Superior temporal gyrus (tissue), 1 donor: Measurements from ENCODE around the gene HORMAD1.
"Not testable (repeated sequence)": the region's sequence is repeated elsewhere in the genome, so short reads cannot be mapped to it uniquely, and the experiment has no call there.

Source experiments
- DNase-seq: peaks from one replicate; pipeline ENCODE4 v3.0.0-alpha.2; 2016; ENCODE audit errors: extremely low spot score

The HORMAD1 gene

DNA sequence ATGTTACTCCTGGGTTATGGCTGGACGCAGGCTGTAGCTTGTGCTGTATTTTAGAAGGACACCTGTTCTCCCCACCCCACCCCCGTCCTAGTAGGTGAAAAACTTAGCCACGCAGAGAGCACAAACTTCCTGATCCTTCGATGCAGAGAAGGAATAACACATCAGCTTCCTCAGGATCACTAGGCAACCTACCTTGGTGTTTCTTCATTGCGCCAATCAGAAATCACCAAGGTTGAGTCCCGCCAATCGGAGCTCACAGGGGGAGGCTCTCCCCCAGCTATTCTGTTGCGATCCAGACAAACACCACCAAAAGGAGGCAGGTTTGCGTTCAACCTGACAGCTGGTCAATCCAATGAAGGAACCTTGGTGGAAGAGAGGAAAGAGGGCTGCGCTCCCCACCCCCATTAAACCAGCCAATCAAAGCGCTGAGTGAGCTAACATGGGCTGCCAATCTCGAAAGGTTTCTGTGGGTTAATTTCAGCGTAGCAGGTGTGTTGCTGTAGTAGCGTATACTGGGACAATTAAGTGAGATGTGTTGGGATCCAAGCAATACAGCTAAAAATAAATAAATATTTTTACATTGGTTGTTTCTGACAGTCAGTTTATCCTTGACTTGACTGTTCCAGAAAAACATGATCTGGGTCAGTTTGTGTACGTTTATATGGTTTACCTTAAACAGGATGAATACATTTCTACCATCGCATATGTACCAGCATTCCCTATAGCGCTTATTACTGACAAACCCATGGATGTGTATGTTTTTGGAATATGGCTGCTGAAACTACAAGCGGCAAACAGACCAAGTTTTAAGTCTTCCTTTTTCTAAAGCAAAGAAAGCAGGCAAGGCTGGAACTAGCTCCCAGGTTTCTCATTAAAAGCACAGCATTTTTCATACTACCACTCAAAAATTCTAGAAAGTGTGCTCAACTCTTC, 23.4 kb downstream of the HORMAD1 start, which contains the start of gene GOLPH3L:
Gene GOLPH3L (minus strand): TSS at position 160 of the 933 bp plus-strand sequence. CDS start 2,316 bp downstream, outside the sequence.
- DNase-seq: peak; percentile 97

DNA sequence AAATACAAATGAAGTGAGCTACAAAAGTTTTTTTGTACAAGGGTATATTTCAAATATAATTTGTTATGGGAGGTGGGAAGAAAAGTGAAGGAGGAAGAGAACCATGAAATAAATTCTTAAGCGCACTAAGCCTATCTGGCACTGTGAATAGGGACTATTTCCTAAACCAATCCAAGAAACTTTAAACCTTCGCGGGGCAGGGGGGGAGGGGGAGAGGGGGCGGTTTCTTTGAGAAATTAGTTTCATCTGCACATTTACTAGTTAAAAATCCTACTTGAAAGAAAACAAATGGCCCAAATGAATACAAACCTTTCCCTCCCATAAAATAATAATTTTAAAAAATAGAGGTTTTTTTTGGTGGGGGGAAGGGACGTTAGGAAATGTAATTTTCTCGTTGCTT, 24.1 kb downstream of the HORMAD1 start:
- DNase-seq: no peak

DNA sequence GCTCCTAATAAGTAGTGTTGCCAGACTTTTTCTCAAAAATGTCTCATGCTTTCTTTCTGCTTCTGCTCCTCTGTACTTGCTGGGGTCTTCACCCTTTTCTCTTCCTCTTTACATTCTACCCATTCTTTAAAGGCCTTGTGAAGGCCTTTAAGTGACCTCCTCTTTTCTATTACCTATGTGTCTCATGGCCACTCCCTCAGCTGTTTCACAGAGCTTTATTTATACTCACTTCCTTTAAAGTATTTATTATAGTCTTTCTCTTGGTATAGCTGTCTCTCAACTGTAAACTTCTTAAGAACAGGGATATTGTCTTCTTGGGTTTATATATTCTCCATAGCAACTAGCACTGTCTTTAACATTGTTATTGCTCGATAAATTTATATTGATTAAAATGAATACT, 24.5 kb downstream of the HORMAD1 start:
- no peak for DNase-seq

DNA sequence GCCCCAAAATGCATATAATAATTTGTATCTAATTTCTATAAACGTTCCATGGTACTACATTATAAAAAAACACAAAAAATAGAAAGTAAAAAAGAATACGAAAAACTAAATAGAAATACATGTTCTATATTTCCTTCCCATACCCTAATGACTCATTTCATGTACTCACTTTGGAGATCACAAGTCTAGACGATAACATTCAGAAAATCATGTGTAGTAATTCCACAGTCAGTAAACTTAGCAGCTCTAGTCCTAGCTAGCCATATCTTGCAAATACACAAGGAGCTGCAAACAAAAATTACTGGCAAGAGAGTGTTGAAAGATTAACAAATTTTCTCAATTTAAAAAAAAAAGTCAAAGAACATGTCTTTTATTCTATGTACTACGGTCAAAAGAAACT, 25.1 kb downstream of the HORMAD1 start:
- DNase-seq: no peak

DNA sequence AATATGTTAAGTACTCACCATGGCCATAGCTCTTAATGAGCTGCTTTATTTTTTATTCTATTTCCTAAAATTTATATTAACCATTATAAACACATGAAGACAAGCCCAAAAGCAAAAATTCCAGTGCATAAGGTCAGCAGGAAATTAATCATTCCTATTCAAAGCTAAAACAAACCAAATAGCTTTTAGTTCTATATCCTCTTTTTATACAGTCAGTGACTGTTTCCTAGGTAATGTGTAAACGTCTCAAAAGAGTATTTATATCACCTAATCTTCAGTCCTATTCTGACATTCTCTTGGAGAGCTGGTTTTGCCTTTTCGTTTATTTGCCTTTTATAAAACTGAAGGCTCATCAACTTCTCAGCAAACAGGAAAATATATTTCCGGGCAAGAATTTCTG, 28.0 kb downstream of the HORMAD1 start:
- DNase-seq: no peak

DNA sequence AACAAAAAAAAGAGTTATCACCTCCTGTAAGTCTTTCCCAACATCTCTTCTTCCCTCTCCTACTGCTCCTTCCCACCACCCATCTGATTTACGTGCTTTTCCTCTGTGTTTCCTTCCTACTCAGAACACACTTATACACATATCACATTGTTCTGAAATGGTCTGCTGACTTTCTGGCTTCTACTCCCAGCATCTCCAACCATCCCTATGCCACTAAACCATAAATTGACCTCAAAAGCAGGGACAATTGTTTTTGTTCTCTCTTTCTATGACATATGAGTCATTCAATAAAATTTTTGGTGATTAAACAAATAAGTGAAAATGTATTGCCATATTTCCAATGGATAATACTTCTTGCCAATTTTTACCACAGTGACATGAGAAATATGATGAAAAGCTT, 31.9 kb downstream of the HORMAD1 start:
- DNase-seq: no peak

DNA sequence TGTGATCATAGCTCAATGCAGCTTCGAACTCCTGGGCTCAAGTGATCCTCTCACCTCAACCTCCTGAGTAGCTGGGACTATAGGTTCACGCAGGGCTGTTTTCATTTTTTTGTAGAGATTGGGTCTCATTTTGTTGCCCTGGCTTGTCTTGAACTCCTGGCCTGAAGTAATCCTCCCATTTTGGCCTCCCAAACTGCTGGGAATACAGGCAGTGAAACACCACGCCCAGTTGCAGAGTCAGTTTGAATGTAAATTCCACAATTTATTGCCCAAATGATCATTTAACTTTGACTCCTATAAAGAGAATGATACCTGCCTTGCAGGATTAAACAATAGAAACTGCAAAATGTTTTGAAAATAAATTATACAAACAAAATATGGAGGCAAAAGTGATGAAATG, 34.4 kb downstream of the HORMAD1 start:
- DNase-seq: no peak

DNA sequence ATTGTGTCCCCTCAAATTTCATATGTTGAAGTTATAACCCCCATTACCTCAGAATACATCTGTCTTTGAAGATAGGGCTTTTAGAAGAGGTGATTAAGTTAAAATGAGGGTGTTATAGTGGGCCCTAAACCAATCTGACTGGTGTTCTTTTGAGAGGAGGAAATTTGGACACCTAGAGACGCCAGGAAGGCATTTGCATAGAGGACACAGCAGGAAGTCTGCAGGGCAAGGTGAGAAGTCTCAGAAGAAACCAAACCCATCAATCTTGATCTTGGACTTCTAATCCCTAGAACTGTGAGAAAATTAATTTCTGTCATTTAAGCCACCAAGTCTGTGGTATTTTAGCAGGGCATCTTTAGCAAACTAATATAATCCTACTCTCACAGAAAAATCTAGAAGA, 36.8 kb downstream of the HORMAD1 start:
- DNase-seq: no peak

DNA sequence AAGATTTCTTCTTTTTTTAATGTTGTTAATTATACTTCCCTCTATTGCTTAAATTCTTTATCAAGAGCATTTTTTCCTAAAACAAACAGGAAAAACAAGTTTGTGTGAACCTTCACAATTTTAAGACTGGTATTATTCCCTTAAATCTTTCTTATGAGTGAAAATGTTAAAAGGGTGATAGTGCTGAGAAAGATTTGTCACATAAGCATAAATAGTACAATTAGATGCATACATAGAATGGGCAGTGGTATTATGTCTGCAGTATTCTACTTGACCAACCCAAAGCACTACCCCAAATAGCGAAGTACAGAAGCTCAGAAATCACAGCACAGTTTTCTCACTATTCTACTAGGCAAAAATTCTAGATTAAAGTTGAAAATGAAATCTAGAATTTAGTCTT, 41.7 kb downstream of the HORMAD1 start:
- no peak for DNase-seq

DNA sequence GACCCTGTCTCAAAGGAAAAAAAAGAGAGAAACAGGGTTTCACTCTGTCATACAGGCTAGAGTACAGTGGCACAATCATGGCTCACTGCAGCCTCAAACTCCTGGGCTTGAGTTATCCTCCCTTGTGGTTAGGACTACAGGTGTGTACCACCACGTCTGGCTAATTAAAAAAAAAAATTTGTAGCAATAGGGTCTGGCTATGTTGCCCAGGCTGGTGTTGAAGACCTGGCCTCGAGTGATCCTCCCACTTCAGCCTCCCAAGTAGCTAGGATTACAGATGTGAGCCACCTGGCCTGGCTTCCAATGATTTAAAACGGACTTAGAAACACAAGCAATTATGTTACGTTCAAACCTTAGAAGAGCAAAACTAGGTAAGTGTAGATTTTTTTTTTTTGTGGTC, 45.8 kb downstream of the HORMAD1 start:
- no peak for DNase-seq

DNA sequence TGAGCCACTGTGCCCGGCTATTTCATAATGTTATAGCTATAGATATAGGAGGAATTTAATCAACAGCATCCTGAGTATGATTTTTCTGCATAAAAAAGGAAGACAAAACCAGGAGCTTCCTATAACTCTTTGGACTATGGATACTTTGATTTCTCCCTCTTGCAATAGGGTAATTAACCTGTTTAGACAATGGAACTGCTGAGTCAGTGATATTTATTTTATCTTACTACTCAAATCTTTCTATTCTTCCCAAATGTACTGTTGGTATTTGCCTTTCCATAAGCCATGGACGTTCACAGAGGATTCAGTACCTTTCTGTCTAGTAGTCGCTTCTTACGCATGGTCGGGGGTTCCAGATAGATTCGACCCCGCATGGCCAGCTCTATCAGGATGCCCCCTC, 57.4 kb downstream of the HORMAD1 start:
- DNase-seq: no peak

DNA sequence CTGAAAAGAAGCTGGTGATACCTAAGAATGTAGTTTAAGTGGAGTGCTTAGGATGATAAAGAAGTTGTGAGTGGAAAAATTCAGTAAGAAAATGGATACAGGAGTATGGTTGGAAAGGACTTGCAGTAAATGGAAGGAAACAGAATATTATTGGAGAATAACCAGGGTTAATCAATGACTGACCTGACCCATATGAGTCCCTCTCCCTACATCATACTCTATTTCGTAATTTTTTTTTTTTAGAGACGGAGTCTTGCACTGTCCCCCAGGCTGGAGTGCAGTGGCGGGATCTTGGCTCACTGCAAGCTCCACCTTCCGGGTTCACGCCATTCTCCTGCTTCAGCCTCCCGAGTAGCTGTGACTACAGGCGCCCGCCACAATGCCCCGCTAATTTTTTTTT, 57.9 kb downstream of the HORMAD1 start:
- no peak for DNase-seq

DNA sequence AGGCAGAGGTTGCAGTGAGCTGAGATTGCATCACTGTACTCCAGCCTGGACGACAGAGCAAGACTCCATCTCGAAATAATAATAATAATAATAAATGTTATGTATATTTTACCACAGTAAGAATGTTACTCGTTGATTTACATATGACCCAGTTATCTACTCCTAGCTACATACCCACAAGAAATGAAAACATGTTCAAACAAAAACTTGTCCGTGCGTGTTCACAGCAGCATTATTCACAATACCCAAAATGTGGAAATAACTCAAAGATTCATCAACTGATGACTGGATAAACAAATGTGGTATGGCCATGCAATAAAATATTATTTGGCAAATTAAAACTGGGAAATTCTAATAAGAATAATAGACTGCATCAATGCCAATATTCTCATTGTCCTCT, 59.5 kb downstream of the HORMAD1 start:
- DNase-seq: no peak

DNA sequence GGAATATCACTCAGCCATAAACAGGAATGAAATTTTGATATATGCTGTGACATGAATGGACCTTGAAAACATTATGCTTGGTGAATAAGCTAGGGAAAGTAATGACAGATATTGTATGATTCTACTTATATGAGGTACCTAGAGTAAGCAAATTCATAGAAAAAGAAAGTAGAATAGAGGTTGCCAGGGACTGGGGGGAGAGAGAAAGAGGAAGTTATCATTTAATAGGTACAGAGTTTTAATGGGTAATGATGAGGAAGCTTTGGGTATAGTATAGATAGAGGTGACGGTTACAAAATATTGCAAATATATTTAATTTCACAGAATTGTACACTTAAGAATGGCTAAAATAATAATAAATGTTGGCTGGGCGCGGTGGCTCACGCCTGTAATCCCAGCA, 60.1 kb downstream of the HORMAD1 start:
- no peak for DNase-seq

DNA sequence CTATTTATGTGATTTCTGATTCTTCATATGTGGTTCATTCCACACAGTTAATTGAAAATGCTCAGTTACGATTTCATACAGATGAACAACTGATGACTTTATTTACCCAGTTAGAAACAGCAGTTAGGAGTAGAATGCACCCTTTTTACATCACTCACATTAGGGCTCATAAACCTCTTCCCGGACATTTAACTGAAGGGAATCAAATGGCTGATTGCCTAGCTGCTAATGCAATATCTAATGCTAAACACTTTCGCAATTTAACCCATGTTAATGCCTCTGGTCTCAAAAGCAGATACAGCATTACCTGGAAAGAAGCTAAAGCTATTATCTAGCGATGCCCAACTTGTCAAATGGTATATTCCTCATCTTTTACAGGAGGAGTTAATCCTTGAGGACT, 63.6 kb downstream of the HORMAD1 start:
- not testable (repeated sequence) for DNase-seq

DNA sequence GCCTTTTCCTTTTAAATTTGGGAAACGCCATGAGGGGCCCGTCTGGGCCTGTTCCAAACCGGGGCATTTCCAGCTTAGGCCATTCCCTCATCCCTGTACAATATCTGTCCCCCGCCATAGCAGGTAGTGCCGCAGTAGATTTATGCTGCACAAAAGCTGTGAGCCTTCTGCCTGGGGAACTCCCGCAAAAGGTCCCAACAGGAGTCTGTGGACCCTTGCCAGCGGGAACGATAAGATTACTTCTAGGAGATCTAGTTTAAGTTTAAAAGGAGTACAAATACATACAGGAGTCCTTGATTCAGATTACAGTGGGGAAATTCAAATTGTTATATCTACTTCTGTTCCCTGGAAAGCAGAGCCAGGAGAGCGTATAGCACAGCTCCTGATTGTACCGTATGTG, 66.1 kb downstream of the HORMAD1 start:
- not testable (repeated sequence) for DNase-seq

DNA sequence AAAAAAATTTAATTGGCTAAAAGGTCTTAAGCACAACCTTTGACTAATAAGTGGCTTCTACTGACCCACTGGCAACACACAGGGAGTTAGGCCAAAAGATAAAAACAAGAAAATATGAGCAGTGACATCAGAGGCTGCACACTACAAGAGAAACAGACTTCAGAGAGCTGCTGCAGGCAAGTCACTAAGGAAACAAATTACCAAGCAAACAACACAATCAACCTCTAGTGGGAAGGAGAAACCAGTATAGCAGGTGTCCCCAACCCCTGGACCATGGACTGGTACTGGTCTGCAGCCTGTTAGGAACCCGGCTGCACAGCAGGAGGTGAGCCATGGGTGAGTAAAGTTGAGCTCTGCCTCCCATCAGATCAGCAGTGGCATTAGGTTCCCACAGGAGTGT, 70.5 kb downstream of the HORMAD1 start:
- no peak for DNase-seq

DNA sequence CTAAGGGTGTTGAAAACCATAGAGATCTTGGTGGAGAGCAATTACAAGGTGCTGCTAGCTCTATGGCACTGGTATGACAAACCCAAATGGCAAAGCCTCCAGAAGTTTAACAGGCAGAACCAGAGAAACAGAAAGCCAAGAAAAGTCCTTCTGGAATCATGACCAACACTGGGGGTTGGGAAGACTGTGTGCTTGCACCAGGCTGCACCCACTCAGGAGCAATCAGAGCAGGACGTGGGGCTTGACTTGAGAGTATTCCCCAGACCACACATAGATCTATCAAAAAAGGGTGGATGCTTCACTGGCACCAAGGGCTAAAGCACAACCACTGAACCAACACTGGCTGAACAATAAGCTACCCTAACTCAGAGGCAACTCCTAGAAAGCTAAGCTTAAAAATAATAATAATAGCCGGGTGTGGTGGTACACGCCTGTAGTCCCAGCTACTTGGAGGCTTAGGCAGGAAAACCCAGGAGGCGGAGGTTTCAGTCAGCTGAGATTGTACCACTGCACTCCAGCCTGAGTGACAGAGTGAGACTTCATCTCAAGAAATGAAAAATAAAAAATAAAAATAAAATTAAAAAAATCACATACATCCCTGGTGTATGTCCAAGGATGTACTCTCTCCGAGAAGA, 71.1 kb downstream of the HORMAD1 start:
- DNase-seq: no peak
